Measurements from ENCODE around the gene WWOX.

The WWOX gene

DNA sequence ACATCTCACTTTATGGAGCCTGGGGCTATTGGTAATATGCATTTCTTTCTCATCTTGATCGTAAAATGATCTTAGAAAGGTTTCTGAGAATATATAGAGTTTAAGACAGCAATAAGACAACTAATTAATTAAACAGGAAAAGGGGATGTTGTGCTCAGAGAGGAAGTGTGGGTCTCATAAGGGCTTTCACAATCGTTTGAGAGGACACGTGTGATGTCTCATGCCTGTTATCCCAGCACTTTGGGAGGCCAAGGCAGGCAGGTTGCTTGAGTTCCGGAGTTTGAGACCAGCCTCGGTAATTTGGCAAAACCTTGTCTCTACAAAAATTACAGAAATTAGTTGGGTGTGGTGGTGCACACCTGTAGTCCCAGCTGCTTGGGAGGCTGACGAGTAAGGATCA, 295.6 kb downstream of the WWOX start:
- H3K27ac Mint-ChIP-seq = no peak overlapping the region
- no peaks in the 10 kb centered on the region for H3K4me1 Mint-ChIP-seq
- no peak overlapping the region for H3K4me3 Mint-ChIP-seq
- no peaks in the 10 kb centered on the region for H3K9me3 Mint-ChIP-seq
- H3K36me3 Mint-ChIP-seq = peaks cover 13% of the 10 kb centered on the region
- no peaks in the 10 kb centered on the region for H3K27me3 Mint-ChIP-seq

DNA sequence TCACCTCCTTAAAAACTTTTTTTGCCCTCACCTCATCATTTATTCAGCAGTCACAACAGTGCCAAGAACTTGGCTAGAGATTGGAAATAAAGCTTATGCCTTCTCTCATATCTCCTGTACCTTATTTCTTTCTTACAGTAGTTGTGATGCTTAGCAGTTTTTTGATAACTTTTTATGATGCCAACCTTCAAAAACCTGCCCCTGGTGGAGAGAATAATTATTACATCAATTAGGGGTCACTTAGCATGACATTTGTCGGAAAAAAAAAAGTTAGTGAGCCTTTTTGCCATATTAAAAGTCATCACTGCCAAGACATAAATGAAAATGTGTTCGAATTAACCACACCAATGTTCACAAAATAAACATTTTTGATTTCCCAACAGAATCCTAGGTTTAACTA, 296.6 kb downstream of the WWOX start:
- Mint-ChIP-seq H3K27ac (no peak overlapping the region), H3K4me3 (no peak overlapping the region), H3K27me3 (no peaks in the 10 kb centered on the region), H3K36me3 (peaks cover 9% of the 10 kb centered on the region), H3K9me3 (no peaks in the 10 kb centered on the region), H3K4me1 (no peaks in the 10 kb centered on the region)

DNA sequence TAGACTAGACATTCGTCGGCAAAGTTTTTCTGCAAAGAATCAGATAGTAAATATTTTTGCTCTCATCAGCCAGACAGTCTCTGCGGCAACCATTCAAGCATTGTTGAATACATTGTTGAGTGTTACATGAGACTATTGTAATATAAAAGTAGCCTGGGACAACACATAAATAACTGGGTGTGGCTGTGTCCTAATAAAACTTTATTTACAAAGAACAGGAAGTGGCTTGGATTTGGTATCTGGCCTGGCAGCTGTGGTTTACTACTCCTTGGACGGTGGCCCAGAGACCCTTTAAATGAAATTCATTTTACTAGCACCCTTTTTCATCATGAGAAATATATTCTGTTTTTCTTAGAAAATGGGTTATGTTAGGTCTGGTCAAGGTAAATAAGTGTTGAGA, 297.2 kb downstream of the WWOX start:
- Mint-ChIP-seq H3K36me3 (peaks cover 7% of the 10 kb centered on the region), H3K4me1 (no peaks in the 10 kb centered on the region), H3K27me3 (no peaks in the 10 kb centered on the region), H3K27ac (no peak overlapping the region), H3K9me3 (no peaks in the 10 kb centered on the region), H3K4me3 (no peak overlapping the region)

DNA sequence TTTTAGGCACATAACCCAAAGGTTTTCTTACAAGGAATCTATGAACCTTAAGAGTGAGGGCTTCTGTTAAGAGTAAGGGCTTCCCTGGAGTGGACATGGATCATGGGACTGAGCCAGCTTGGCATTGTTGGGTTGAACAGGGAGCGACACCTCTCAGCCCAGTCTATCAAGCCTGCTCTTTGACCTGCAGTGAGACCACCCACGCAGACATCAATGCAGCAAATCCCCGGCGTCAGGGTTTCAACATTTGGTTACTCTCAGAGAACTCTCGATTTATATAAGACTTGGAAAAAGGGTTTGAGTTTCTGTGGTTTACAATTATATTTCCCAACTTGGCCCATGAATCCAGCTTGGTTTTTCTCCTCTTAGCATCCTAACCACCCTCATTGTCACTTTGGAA, 299.9 kb downstream of the WWOX start:
- Mint-ChIP-seq H3K4me3 (no peak overlapping the region), H3K4me1 (no peaks in the 10 kb centered on the region), H3K36me3 (peaks cover 2% of the 10 kb centered on the region), H3K9me3 (no peaks in the 10 kb centered on the region), H3K27me3 (no peaks in the 10 kb centered on the region), H3K27ac (no peak overlapping the region)

DNA sequence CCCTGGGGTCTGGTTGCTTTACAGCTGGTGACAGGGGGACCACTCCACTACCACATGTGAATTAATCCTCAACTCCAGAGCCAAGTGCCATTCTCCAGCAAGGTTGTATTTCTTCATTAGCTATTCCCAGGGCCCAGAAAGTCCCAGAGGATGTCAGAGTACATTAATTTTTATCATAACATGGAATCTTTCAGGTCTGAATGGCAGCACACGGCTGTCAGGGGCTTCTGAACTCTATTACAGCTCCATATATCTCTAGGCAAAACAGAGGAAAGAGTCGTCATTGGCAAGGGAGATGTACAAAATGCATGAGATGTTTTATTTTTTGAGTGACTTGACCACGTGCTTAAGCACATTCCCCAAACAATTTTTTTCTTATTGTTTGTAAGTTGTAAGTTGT, 303.4 kb downstream of the WWOX start:
- Mint-ChIP-seq H3K27ac (no peak overlapping the region), H3K4me1 (no peaks in the 10 kb centered on the region), H3K9me3 (peaks cover 6% of the 10 kb centered on the region), H3K27me3 (no peaks in the 10 kb centered on the region), H3K36me3 (peaks cover 6% of the 10 kb centered on the region), H3K4me3 (no peak overlapping the region)

DNA sequence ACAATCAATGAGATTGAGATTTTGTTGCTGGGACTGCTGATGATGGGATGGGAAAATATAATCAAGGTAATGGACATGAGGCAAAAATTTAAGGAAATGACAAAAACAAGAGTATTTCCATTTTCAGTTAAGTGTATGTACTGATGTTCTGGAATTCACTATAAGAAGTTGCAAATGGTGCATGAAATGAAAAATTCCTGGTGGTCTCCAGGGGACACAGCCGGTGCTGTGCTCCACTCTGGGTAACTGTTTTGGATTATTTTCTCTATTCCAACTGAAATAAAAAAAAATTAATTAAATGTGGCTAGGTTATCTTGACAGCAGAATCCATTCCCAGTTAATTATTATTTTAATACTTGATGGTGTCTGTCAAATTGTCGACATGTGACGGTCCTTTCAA, 305.6 kb downstream of the WWOX start:
- no peaks in the 10 kb centered on the region for H3K4me1 Mint-ChIP-seq
- peaks cover 15% of the 10 kb centered on the region for H3K9me3 Mint-ChIP-seq
- no peak overlapping the region for H3K27ac Mint-ChIP-seq
- no peak overlapping the region for H3K4me3 Mint-ChIP-seq
- no peaks in the 10 kb centered on the region for H3K27me3 Mint-ChIP-seq
- H3K36me3 Mint-ChIP-seq = peaks cover 13% of the 10 kb centered on the region

DNA sequence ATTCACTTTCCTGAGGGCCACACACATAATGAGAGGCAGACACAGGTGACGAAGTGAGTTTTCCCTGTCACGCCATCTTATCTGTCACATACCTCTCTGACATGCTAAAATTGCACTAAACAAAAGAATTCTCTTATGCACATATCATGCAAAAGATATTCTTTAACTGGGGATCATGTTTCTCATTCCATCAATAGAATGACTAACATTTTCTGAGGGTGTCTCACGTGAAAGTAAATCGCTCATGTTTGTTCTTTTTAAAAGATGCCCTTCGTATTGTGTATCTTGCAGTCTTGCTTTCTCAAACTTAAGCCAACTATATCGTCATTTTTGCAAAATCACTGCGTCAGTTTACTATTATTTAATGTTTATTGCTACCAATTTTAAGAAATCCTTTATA, 306.4 kb downstream of the WWOX start:
- H3K27ac Mint-ChIP-seq = no peak overlapping the region
- H3K9me3 Mint-ChIP-seq = peaks cover 18% of the 10 kb centered on the region
- no peaks in the 10 kb centered on the region for H3K4me1 Mint-ChIP-seq
- peaks cover 13% of the 10 kb centered on the region for H3K36me3 Mint-ChIP-seq
- no peaks in the 10 kb centered on the region for H3K27me3 Mint-ChIP-seq
- H3K4me3 Mint-ChIP-seq = no peak overlapping the region

DNA sequence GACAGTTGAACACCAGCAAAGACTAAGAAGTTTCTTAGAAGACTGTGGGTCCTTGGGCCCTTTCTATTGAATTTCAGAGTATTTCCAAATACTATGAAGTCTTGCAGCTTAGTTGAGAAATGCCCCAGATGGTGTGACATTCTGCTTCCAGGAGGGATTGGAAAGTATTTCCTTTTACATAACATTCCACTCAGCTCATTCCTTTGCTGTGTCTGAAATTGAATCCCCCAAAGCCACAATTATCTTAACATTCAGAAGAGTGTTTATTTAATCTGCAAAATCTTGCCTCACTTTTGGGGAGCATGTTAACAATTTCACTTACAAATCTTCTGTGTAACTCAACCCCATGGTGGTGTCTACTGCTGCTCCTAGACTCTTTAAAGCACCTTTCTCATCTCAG, 307.7 kb downstream of the WWOX start:
- H3K4me3 Mint-ChIP-seq = no peak overlapping the region
- no peaks in the 10 kb centered on the region for H3K27me3 Mint-ChIP-seq
- H3K4me1 Mint-ChIP-seq = no peaks in the 10 kb centered on the region

DNA sequence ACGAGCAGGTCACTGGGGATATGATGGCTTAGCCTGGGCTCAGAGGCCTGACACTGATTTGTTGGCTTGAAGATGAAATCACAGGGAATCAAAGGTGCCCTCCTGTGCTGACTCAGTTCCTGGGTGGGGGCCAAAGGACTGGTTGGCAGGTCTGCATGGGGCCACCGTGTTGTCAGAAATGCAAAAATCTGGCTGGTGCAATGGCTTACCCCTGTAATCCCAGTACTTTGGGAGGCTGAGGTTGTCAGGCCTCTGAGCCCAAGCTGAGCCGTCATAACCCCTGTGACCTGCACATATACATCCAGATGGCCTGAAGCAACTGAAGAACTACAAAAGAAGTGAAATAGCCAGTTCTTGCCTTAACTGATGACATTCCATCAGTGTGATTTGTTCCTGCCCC, 314.2 kb downstream of the WWOX start:
- peaks cover 20% of the 10 kb centered on the region for H3K9me3 Mint-ChIP-seq
- H3K4me3 Mint-ChIP-seq = no peak overlapping the region
- no peaks in the 10 kb centered on the region for H3K27me3 Mint-ChIP-seq
- no peaks in the 10 kb centered on the region for H3K4me1 Mint-ChIP-seq
- peaks cover 24% of the 10 kb centered on the region for H3K36me3 Mint-ChIP-seq
- H3K27ac Mint-ChIP-seq = no peak overlapping the region

More for the DNA sequence above, 307.7 kb downstream of the WWOX start:
- Mint-ChIP-seq H3K9me3 (peaks cover 22% of the 10 kb centered on the region), H3K36me3 (peaks cover 19% of the 10 kb centered on the region), H3K27ac (no peak overlapping the region)

DNA sequence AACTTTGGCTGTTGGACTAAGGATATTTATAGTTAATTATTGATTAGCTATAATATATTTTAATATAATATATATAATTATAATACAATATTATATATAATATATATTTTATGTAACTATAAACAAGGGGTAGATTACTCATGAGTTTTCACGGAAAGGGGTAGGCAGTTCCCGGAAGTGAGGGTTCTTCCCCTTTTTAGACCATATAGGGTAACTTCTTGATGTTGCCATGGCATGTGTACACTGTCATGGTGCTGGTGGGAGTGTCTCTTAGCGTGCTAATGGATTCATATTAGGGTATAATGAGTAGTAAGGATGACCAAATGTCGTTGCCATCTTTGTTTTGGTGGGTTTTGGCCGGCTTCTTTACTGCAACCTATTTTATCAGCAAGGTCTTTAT, 315.6 kb downstream of the WWOX start:
- no peaks in the 10 kb centered on the region for H3K27me3 Mint-ChIP-seq
- no peak overlapping the region for H3K4me3 Mint-ChIP-seq
- H3K4me1 Mint-ChIP-seq = no peaks in the 10 kb centered on the region
- H3K36me3 Mint-ChIP-seq = peaks cover 21% of the 10 kb centered on the region
- no peak overlapping the region for H3K27ac Mint-ChIP-seq
- peaks cover 12% of the 10 kb centered on the region for H3K9me3 Mint-ChIP-seq

DNA sequence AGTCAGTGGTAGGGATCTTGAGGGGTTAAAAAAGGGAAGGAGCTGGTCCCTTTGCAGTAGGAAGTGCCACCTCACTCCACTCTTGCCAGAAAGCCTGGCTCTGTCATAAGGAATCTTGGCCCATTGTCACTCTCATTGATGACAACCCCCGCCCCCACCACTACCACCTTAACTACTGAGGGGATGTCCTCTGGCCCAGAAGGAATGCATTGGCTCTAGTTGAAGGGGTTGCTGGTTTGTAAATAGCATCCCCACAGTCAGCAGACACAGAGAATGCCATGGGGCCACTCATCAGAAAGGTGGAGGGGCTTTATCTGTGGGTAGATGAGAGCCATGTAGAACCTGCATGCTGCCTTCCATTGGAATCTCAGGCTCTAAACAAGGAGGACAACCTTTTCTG, 316.2 kb downstream of the WWOX start:
- H3K4me3 Mint-ChIP-seq = no peak overlapping the region
- no peaks in the 10 kb centered on the region for H3K27me3 Mint-ChIP-seq
- peaks cover 8% of the 10 kb centered on the region for H3K9me3 Mint-ChIP-seq
- H3K36me3 Mint-ChIP-seq = peaks cover 21% of the 10 kb centered on the region
- no peaks in the 10 kb centered on the region for H3K4me1 Mint-ChIP-seq
- no peak overlapping the region for H3K27ac Mint-ChIP-seq

DNA sequence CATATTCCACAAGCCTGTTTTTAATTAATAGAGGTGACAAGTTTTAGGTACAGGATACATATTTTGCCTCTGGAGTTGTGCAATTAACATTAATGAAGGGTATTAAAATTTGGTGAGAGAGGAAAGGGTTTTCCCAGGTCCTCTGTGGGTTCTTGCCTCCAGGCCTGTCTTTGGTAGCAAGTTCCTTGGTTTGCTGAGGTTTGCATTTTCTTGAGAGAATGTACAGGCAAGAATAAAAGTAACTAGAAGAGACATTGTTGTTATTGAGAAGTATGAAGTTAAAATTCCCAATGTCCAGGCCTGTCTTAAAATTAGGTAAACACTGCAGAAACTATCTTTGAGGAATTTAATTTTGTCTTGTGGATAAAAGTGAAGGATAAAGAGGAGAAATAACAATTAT, 316.9 kb downstream of the WWOX start:
- Mint-ChIP-seq H3K27me3 (no peaks in the 10 kb centered on the region), H3K4me1 (no peaks in the 10 kb centered on the region), H3K27ac (no peak overlapping the region), H3K4me3 (no peak overlapping the region), H3K36me3 (peaks cover 20% of the 10 kb centered on the region), H3K9me3 (peaks cover 8% of the 10 kb centered on the region)

DNA sequence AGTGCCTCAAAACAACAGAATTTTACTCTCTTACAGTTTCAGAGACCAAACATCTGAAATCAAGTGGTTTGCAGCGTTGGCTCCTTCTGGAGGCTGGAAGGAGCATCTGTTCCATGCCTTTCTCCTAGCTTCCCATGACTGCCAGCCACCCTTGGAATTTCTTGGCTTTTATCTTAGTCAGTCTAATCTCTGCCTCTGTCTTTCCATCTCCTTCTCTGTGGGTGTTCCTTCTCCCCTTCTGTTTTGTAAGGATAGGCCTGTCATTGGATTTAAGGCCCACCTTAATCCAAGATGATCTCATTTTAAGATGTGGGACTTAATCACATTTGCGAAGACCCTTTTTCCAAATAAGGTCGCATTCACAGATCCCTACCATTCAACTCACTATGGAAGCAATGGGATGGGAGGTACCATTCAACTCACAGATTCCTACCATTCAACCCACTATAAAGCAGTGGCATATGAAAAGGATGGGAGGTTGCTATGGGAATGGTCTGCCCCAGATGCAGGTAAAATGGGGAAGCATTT, 321.8 kb downstream of the WWOX start:
- Mint-ChIP-seq H3K4me1 (no peaks in the 10 kb centered on the region), H3K9me3 (no peaks in the 10 kb centered on the region), H3K4me3 (no peak overlapping the region), H3K36me3 (peaks cover 5% of the 10 kb centered on the region), H3K27me3 (no peaks in the 10 kb centered on the region), H3K27ac (no peak overlapping the region)

DNA sequence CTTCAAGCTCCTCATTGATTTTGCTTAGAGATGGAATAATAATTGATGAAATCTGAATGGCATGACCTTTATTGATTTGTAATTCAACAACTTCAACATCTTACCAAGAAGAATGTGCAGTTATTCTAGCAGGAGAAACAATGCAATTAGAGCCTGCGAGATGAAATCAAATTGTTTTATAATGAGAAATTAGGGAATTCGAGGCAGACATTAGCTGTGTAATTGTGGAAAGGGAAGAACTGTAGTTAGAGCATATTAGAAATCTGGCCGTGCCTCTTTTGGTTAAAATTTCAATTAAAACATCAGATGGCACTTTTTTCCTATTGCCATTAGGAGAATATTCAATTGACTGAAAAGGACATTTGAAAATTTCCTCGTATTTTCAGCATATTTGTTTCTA, 325.8 kb downstream of the WWOX start:
- Mint-ChIP-seq H3K36me3 (peaks cover 18% of the 10 kb centered on the region), H3K4me3 (no peak overlapping the region), H3K27me3 (no peaks in the 10 kb centered on the region), H3K9me3 (peaks cover 6% of the 10 kb centered on the region), H3K4me1 (no peaks in the 10 kb centered on the region), H3K27ac (no peak overlapping the region)

DNA sequence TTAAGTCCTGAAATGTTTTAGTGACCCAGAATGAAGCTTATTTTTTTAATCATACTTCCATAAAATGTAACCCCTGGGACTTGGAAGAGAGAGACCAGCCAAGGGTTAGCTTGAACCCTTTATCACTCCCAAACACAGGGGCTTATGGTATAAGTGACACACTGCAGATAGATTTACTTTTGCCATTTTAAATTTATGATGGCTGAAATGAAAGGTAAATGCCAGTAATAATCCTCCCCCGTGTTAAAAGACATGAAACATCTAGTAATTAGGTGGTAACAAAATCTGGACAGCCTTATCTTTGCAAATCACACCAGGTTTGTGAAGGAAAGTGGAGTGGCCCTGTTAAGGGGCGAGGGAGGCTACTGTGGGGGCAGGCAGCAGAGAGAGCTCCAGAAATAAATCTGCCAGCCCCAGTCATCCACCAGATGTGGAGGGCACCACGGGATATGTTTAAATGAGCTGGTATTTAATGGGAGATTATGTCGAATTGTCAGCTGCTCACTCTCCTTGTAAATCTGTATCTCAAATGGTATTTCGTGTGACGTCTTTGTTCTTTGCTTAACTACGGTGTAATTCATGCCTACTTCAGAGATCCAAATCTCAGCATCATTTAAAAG, 326.5 kb downstream of the WWOX start:
- peaks cover 6% of the 10 kb centered on the region for H3K9me3 Mint-ChIP-seq
- no peaks in the 10 kb centered on the region for H3K27me3 Mint-ChIP-seq
- H3K4me3 Mint-ChIP-seq = no peak overlapping the region
- H3K27ac Mint-ChIP-seq = no peak overlapping the region
- H3K4me1 Mint-ChIP-seq = no peaks in the 10 kb centered on the region
- H3K36me3 Mint-ChIP-seq = peaks cover 23% of the 10 kb centered on the region

DNA sequence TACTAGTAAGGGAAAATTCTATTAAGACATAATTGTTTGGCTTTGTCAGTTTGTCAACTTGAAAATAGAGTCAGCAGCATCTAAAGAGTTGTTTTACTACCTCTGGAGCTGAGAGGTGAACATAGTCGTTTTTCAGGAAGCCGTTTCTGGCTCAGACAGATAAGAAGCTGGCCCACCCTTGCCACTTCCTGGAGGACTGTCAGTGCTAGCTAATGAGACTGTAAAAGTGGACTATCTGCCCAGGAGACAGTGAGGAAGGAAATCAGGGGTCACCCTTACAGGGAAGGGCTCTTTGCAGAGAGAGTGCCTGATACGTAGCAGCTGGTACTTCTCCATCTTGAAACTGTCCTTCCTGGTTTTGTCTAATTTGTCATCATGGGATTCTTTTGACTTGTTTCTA, 328.7 kb downstream of the WWOX start:
- peaks cover 23% of the 10 kb centered on the region for H3K36me3 Mint-ChIP-seq
- H3K4me3 Mint-ChIP-seq = no peak overlapping the region
- H3K9me3 Mint-ChIP-seq = peaks cover 6% of the 10 kb centered on the region
- H3K4me1 Mint-ChIP-seq = no peaks in the 10 kb centered on the region
- no peak overlapping the region for H3K27ac Mint-ChIP-seq
- H3K27me3 Mint-ChIP-seq = no peaks in the 10 kb centered on the region

DNA sequence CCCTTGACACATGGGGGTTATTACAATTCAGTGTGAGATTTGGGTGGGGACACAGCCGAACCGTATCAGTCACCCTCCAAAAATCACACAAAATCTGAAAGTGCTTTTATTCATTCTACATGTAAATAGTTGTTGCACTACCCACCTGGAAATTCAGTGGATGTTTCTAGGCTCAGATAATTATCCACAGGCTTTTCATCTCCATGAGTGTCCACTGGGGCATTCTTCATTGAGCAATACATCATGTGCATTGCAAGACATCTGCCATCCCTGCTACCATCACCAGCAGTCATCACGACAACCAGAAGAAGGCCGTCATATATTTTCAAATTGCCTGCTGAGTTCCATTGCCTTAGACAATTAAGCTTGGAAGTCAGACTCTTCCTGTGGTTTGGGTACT, 330.8 kb downstream of the WWOX start:
- Mint-ChIP-seq H3K27ac (no peak overlapping the region), H3K27me3 (no peaks in the 10 kb centered on the region), H3K9me3 (peaks cover 6% of the 10 kb centered on the region), H3K36me3 (peaks cover 27% of the 10 kb centered on the region), H3K4me1 (no peaks in the 10 kb centered on the region), H3K4me3 (no peak overlapping the region)

All from activated naive CD4-positive, alpha-beta T cell treated with anti-CD3 and anti-CD28 coated beads, Interleukin-2, amount 50 U/mL, for 24 hours (primary cell).